AG10803 (cell line): Measurements from ENCODE around the gene MAP1LC3B2.

Experiments
- DNase-seq: peaks from one replicate; pipeline ENCODE4 v3.0.0; 2010; ENCODE audit warnings: low read depth
- H3K4me3 ChIP-seq: 2 replicates; pipeline ENCODE4 v1.5.1; 2011; ENCODE audit warnings: mild to moderate bottlenecking, low read length, control low read depth
- CTCF ChIP-seq: conservative IDR thresholded peaks from 2 replicates; pipeline ENCODE4 v1.5.1; 2011; ENCODE audit warnings: mild to moderate bottlenecking, low read length, control low read depth, inconsistent platforms

The MAP1LC3B2 gene

DNA sequence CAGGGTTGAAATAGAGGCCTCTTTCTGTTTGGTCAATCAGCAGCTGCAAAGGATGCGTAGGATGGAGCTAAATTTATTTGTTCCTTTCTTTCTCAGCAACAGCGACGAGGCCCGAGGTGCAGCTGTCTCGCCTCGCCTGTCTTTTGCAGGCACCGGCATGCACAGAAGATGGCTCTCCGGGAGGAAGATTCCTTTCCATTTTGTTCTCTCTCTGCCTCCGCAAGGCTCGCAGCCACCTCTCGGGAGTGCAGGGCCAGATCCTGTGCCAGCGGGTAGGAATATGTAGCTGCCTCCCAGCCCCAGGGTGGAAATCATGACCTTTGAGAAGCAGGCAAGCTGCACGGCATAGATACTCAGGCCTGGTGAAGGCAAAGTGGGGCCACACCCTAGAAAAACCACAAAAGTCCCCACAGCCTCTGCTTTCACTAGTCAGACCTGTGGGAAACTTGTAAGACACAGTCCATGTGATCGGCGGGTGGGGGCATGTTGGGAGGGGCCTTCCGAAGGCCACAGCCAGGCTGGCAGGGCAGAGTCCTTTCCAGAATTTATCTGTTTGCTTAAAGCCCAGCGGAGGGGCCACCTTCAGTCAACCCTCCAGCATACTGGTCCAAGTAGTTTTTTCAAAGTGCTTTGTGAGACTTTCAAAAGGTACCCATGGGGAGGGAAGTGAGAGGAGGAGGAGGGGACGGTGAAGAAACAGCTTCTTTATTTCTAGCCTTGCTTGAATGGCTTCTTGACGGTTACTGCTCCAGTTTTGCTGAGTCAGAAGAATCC is at the start of gene MAP1LC3B2:
Gene MAP1LC3B2, plus strand, starts transcription at position 220 of the 774 bp plus-strand sequence. CDS start 16,562 bp downstream, outside the sequence.
- no peak within 1 kb of the TSS for H3K4me3 ChIP-seq
- peak; percentile 88 for DNase-seq
- no peak for TF ChIP-seq CTCF

- no peak for TF ChIP-seq CTCF
- no peak overlapping the region for H3K4me3 ChIP-seq
- DNase-seq = no peak
These were observed 45.2 kb upstream of the MAP1LC3B2 start for GRCh38 chr12:116513944-116514343.

- no peak for TF ChIP-seq CTCF
- no peak for DNase-seq
- no peak overlapping the region for H3K4me3 ChIP-seq
These were observed 43.5 kb upstream of the MAP1LC3B2 start for GRCh38 chr12:116515684-116516083.

- H3K4me3 ChIP-seq = no peak overlapping the region
- no peak for TF ChIP-seq CTCF
- no peak for DNase-seq
These were observed 42.5 kb upstream of the MAP1LC3B2 start for GRCh38 chr12:116516657-116517056.

DNA sequence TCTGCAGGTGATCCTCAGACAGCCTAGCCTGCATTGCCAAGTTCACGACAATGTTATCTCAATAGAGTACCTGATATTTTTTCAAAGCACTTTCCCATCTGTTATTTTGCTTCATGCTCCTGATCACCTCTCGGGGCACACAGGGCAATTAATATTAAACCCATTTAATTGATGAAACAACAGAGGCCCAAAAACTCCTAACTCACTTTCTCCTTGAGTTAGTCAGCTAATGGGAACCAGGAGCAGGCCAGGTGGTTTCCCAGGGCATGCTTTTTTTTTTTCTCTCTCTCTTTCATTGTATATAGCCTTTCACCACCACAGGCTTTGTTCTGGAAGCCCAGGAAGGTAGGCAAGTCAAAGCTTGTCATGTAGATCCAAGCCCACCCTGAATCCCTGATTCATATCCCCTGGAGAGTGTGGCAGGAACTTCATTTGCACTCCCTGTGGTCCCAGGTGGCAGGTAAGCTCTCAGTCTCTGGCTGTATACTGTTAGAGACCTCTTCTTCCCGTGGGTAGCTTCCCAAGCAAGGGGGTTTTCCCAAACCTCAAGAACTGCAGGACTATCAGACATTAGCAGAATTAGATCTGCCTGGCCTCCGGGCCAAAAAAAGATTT is 41.6 kb upstream of the MAP1LC3B2 start:
- DNase-seq = no peak
- no peak for TF ChIP-seq CTCF
- no peak overlapping the region for H3K4me3 ChIP-seq

DNA sequence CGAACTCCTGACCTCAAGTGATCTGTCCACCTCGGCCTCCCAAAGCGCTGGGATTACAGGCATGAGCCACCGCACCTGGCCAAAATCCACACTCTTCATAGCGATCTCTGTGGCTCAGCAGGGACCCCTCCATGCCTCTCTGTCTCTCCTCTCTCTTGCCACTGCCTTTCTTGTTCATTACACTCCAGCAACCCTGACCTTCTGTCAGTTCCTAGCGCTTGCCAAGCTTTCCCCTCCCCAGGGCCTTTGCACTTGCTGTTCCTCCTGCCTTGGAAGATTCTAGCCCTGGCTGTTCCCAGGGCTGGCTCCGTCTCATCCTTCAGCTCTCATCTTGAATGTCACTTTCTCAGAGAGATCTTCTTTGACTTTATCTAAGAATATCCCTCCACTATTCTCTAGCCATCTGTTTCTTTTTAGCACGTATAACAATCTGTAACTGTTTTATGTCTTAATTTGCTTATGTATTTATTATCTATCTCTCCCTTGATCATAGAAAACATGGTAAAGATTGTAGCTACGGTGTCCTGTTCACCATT is 38.9 kb upstream of the MAP1LC3B2 start:
- no peak for DNase-seq
- TF ChIP-seq CTCF = no peak

More for the DNA sequence above, 38.9 kb upstream of the MAP1LC3B2 start:
- H3K4me3 ChIP-seq = no peak overlapping the region
